KMS-11 (cell line): Measurements from ENCODE around the gene RAB11B.

Experiments
- H2AFZ ChIP-seq: fragments of 200-600 bp; sonication (generic); 2 replicates; pipeline ENCODE4 v1.6.1; 2016; ENCODE audit warnings: antibody characterized with exemption, mixed run types, low read depth
- H3K27ac ChIP-seq: fragments of 200-600 bp; sonication (generic); 2 replicates; pipeline ENCODE4 v1.6.1; 2016; ENCODE audit warnings: mild to moderate bottlenecking, mixed run types
- H3K27me3 ChIP-seq: fragments of 200-600 bp; sonication (generic); 2 replicates; pipeline ENCODE4 v1.6.1; 2017; ENCODE audit warnings: mild to moderate bottlenecking, low read depth, mixed run types, moderate library complexity; ENCODE audit not compliant: insufficient read depth
- H3K36me3 ChIP-seq: fragments of 200-600 bp; sonication (generic); 2 replicates; pipeline ENCODE4 v1.6.1; 2017; ENCODE audit warnings: mild to moderate bottlenecking, mixed run types; ENCODE audit not compliant: insufficient read depth
- H3K4me1 ChIP-seq: fragments of 200-600 bp; sonication (generic); 2 replicates; pipeline ENCODE4 v1.6.1; 2016; ENCODE audit warnings: mild to moderate bottlenecking, low read depth, mixed run types; ENCODE audit not compliant: poor library complexity, severe bottlenecking
- H3K4me2 ChIP-seq: fragments of 200-600 bp; sonication (generic); 2 replicates; pipeline ENCODE4 v1.7.0; 2016; ENCODE audit warnings: mild to moderate bottlenecking, mixed run types
- H3K4me3 ChIP-seq: fragments of 200-600 bp; sonication (generic); IDR thresholded peaks from 2 replicates; pipeline ENCODE4 v1.6.1; 2017; ENCODE audit warnings: low read depth, low read length, mixed read lengths; ENCODE audit not compliant: insufficient read depth
- H3K79me2 ChIP-seq: fragments of 200-600 bp; sonication (generic); 2 replicates; pipeline ENCODE4 v1.6.1; 2016; ENCODE audit warnings: low read depth, mixed run types; ENCODE audit not compliant: insufficient read depth
- H3K9ac ChIP-seq: fragments of 200-600 bp; sonication (generic); 2 replicates; pipeline ENCODE4 v1.6.1; 2016; ENCODE audit warnings: mild to moderate bottlenecking, mixed run types
- H4K20me1 ChIP-seq: fragments of 200-600 bp; sonication (generic); 2 replicates; pipeline ENCODE4 v1.6.1; 2016; ENCODE audit warnings: mild to moderate bottlenecking, mixed run types; ENCODE audit not compliant: insufficient read depth
- CTCF ChIP-seq: fragments of 200-600 bp; sonication (generic); conservative IDR thresholded peaks from 2 replicates; pipeline ENCODE4 v1.6.1; 2017; ENCODE audit warnings: low read depth, mild to moderate bottlenecking, antibody characterized with exemption, low read length, moderate library complexity, mixed read lengths

Gene RAB11B

GRCh38 chr19:8363803-8364771, 26.1 kb upstream of the RAB11B start, which contains the start of gene ANGPTL4:
Gene ANGPTL4, plus strand, starts transcription at chr19:8364155. Its CDS starts 167 bp downstream, at chr19:8364322.
- peaks cover 7% of the 10 kb centered on the region for H3K4me1 ChIP-seq
- H4K20me1 ChIP-seq: no peaks in the 10 kb centered on the region
- no peaks in the 10 kb centered on the region for H3K79me2 ChIP-seq
- no peak within 1 kb of the TSS for H3K27ac ChIP-seq
- H3K36me3 ChIP-seq: no peaks in the 10 kb centered on the region
- H2AFZ ChIP-seq: no peak within 1 kb of the TSS
- no peak within 1 kb of the TSS for H3K4me3 ChIP-seq
- H3K4me2 ChIP-seq: no peak within 1 kb of the TSS
- no peaks in the 10 kb centered on the region for H3K27me3 ChIP-seq
- no peak for TF ChIP-seq CTCF
- no peak within 1 kb of the TSS for H3K9ac ChIP-seq

- Histone ChIP-seq H3K36me3 (no peaks in the 10 kb centered on the region), H3K4me3 (no peak overlapping the region), H3K27ac (no peak overlapping the region)
Measured at GRCh38 chr19:8366121-8366581, 24.0 kb upstream of the RAB11B start.

GRCh38 chr19:8366961-8367326, 23.2 kb upstream of the RAB11B start:
- no peaks in the 10 kb centered on the region for H3K36me3 ChIP-seq
- no peak overlapping the region for H2AFZ ChIP-seq
- no peak overlapping the region for H3K9ac ChIP-seq
- no peak overlapping the region for H3K4me2 ChIP-seq
- H3K27me3 ChIP-seq: no peaks in the 10 kb centered on the region
- H3K79me2 ChIP-seq: no peaks in the 10 kb centered on the region
- peaks cover 3% of the 10 kb centered on the region for H3K4me1 ChIP-seq
- no peaks in the 10 kb centered on the region for H4K20me1 ChIP-seq
- H3K4me3 ChIP-seq: no peak overlapping the region
- no peak for TF ChIP-seq CTCF
- no peak overlapping the region for H3K27ac ChIP-seq

More at GRCh38 chr19:8366121-8366581, 24.0 kb upstream of the RAB11B start:
- Histone ChIP-seq H3K9ac (no peak overlapping the region), H3K27me3 (no peaks in the 10 kb centered on the region), H3K4me2 (no peak overlapping the region), H3K79me2 (no peaks in the 10 kb centered on the region), H2AFZ (no peak overlapping the region), H3K4me1 (peaks cover 7% of the 10 kb centered on the region), H4K20me1 (no peaks in the 10 kb centered on the region)
- TF ChIP-seq CTCF: no peak

GRCh38 chr19:8367327-8368001, 22.7 kb upstream of the RAB11B start:
- Histone ChIP-seq H3K27ac (no peak overlapping the region), H3K4me1 (no peaks in the 10 kb centered on the region), H3K9ac (no peak overlapping the region), H3K79me2 (no peaks in the 10 kb centered on the region), H4K20me1 (no peaks in the 10 kb centered on the region), H3K4me2 (no peak overlapping the region), H3K36me3 (no peaks in the 10 kb centered on the region), H3K27me3 (no peaks in the 10 kb centered on the region), H3K4me3 (no peak overlapping the region), H2AFZ (no peak overlapping the region)
- no peak for TF ChIP-seq CTCF
